ENCODE results near the gene PDXDC1. TPM values are rescaled to one million over a fixed set of nuclear protein-coding genes. Genes with fewer than 3 reads are reported as not detected.
"Not testable (repeated sequence)": the region's sequence is repeated elsewhere in the genome, so short reads cannot be mapped to it uniquely, and the experiment has no call there.

Gene PDXDC1
- total RNA-seq, 2 donors from 2014 or later: 63.3 to 66.2 TPM

DNA sequence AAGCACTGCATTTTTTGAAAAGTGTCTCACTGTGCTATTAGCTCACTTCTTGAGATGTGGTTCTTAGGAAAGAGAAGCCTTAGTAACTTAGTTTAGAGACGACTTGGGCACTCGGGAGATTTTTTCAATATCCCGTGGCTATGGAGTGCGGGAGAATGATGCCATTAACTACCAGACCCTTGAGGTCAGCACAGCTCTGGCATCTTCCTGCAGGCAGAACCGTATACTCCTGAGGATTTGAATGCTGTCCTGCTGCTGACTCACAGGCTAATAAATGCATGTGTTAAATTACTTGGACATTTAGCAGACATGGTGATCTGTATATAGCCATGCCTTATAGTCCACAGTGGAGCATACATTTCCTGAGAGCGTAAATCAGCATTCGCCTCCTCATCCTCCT is 46.6 kb downstream of the PDXDC1 start:
- Histone ChIP-seq H3K36me3 (replicated peaks in 1 of 2; ENCODE audit: insufficient read depth in 1 of 2, low read depth in 2 of 2) (peaks cover 0 to 34% of the 10 kb centered on the region in 2 donors), H3K4me1 (peaks cover 10% of the 10 kb centered on the region)
- intact Hi-C loops (cut with DNase I); DNase-seq; H3K4me3 ChIP-seq; H3K9me3 ChIP-seq; ATAC-seq; H3K27ac ChIP-seq; H3K27me3 ChIP-seq: not testable (repeated sequence)
- WGBS, 2 donors: 81 to 86% methylated on average over 7 of the region's 7 CpGs

GRCh38 chr16:15022194-15022593 is 47.4 kb downstream of the PDXDC1 start:
- H3K36me3 ChIP-seq (replicated peaks in 1 of 2; ENCODE audit: insufficient read depth in 1 of 2, low read depth in 2 of 2): peaks cover 0 to 31% of the 10 kb centered on the region in 2 donors
- H3K9me3 ChIP-seq; intact Hi-C loops (cut with DNase I); H3K27me3 ChIP-seq; H3K27ac ChIP-seq; H3K4me3 ChIP-seq; H3K4me1 ChIP-seq: not testable (repeated sequence)
- TF ChIP-seq, protein P1, sequence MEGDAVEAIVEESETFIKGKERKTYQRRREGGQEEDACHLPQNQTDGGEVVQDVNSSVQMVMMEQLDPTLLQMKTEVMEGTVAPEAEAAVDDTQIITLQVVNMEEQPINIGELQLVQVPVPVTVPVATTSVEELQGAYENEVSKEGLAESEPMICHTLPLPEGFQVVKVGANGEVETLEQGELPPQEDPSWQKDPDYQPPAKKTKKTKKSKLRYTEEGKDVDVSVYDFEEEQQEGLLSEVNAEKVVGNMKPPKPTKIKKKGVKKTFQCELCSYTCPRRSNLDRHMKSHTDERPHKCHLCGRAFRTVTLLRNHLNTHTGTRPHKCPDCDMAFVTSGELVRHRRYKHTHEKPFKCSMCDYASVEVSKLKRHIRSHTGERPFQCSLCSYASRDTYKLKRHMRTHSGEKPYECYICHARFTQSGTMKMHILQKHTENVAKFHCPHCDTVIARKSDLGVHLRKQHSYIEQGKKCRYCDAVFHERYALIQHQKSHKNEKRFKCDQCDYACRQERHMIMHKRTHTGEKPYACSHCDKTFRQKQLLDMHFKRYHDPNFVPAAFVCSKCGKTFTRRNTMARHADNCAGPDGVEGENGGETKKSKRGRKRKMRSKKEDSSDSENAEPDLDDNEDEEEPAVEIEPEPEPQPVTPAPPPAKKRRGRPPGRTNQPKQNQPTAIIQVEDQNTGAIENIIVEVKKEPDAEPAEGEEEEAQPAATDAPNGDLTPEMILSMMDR (IDR thresholded peaks at IDR 0.05): peak in 6 of 7 experiments; percentile 20 to 37 (median 22)
- DNase-seq: peak in 1 of 4 donors; percentile 46
- WGBS, 2 donors: 11 to 21% methylated on average over 4 of the region's 4 CpGs
- peak; percentile 47 for ATAC-seq

- intact Hi-C loops (cut with DNase I); H3K27me3 ChIP-seq; H3K4me1 ChIP-seq; DNase-seq; H3K27ac ChIP-seq; ATAC-seq; H3K9me3 ChIP-seq; H3K4me3 ChIP-seq: not testable (repeated sequence)
- 87 to 94% methylated on average over 13 of the region's 13 CpGs for WGBS, 2 donors
- H3K36me3 ChIP-seq (replicated peaks in 1 of 2; ENCODE audit: insufficient read depth in 1 of 2, low read depth in 2 of 2): peaks cover 0 to 27% of the 10 kb centered on the region in 2 donors
Observed at GRCh38 chr16:15023381-15024077, 48.7 kb downstream of the PDXDC1 start.

GRCh38 chr16:15024858-15025199 is 50.0 kb downstream of the PDXDC1 start:
- H3K27me3 ChIP-seq; intact Hi-C loops (cut with DNase I); DNase-seq; ATAC-seq; H3K4me1 ChIP-seq; H3K27ac ChIP-seq; H3K9me3 ChIP-seq; H3K4me3 ChIP-seq: not testable (repeated sequence)
- 76 to 84% methylated on average over 1 of the region's 1 CpG for WGBS, 2 donors
- H3K36me3 ChIP-seq (replicated peaks in 1 of 2; ENCODE audit: insufficient read depth in 1 of 2, low read depth in 2 of 2): peaks cover 0 to 23% of the 10 kb centered on the region in 2 donors

- intact Hi-C loops (cut with DNase I); H3K27me3 ChIP-seq; H3K27ac ChIP-seq; H3K4me1 ChIP-seq; H3K9me3 ChIP-seq; H3K4me3 ChIP-seq: not testable (repeated sequence)
- peaks cover 0 to 21% of the 10 kb centered on the region in 2 donors for H3K36me3 ChIP-seq (replicated peaks in 1 of 2; ENCODE audit: insufficient read depth in 1 of 2, low read depth in 2 of 2)
- 80 to 90% methylated on average over 14 of the region's 14 CpGs for WGBS, 2 donors
- peak in 1 of 4 donors; percentile 37 for DNase-seq
- peak; percentile 30 for ATAC-seq
Observed at GRCh38 chr16:15025234-15025951, 50.6 kb downstream of the PDXDC1 start.

DNA sequence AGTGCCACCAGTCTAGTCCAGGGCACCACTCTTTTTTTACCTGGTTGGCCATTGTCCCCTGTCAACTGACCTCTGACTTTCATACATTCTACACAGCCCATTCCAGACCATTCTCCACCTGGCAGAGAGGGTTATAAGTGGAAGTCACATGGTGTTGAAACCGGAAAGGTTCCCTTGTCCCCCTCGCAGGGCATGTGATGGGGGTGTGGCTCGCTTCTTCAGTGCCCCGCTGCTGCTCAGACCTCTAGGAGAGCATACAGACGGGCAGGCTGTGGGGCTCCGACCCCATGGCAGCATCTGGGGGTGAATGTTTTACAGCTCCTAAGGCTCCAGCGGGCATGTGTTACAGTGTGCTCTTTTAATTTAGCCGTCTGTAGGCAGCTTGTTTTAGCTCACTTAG is 52.2 kb downstream of the PDXDC1 start:
- H3K4me1 ChIP-seq; ATAC-seq; intact Hi-C loops (cut with DNase I); H3K9me3 ChIP-seq; H3K27ac ChIP-seq; H3K4me3 ChIP-seq; H3K27me3 ChIP-seq; DNase-seq: not testable (repeated sequence)
- WGBS, 2 donors: 68 to 80% methylated on average over 5 to 7 of the region's 8 CpGs
- peaks cover 6 to 25% of the 10 kb centered on the region in 2 donors for H3K36me3 ChIP-seq (replicated peaks in 1 of 2; ENCODE audit: insufficient read depth in 1 of 2, low read depth in 2 of 2)

DNA sequence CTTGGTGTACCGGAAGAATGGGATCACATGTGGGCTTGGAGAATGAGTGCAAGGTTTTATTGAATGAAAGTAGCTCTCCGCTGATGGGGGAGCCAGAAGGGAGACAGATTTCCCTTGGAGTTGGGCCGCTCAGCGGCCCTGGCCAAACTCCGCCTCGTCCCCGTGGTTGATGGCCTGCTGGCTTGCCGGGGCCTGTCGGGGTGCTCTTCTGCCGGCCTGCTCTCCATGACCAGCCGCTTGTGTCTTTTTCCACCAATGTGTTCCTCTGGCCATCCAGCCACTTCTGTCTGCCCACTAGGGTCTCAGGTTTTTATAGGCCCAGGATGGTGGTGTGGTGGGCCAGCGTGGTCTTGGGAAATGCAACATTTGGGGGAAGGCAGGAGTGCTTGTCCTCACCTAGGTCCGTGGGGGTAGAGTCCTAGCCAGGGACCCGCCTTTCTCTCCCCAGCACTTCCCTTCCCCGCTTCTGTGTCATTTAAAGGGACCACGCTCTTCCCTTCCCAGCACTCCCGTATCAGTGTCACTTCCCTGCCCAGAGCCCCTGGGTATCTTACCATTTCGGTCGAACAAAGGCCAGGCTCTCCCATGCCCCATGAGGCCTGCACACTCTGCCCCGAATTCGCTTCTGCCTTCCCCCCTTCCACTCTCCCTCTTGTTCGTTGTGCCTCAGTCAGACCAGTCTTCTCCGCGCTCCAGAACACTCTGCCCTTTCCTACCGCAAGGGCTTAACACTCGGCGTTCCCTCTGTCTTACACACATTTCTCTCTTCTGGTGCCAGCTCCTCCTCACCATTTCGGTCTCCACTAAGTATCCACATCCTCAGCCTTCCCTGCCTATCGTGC is 52.9 kb downstream of the PDXDC1 start:
- H3K9me3 ChIP-seq; H3K27me3 ChIP-seq; DNase-seq; H3K27ac ChIP-seq; intact Hi-C loops (cut with DNase I); H3K4me1 ChIP-seq; ATAC-seq; H3K4me3 ChIP-seq: not testable (repeated sequence)
- 87% methylated on average over 29 of the region's 29 CpGs for WGBS, 2 donors
- H3K36me3 ChIP-seq (replicated peaks in 1 of 2; ENCODE audit: insufficient read depth in 1 of 2, low read depth in 2 of 2): peaks cover 6 to 30% of the 10 kb centered on the region in 2 donors

DNA sequence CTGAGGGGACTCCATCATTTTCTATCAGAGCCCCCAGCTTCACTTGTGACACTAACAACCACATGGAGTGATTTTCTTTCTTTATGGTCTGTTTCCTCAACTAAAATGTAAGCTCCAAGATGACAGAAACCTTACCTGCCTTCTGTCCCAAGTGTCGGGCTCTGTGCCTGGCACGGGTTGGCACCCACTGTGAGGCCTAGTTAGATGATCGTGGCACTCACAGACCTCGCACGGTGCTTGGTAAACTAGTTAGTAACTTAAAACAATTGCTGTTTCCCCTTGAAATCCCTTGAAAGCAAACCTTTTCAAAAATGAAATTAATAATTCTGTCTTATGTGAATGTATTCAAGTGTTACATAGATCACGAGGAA is 53.5 kb downstream of the PDXDC1 start:
- ATAC-seq; H3K27me3 ChIP-seq; DNase-seq; intact Hi-C loops (cut with DNase I); H3K4me1 ChIP-seq; H3K4me3 ChIP-seq; H3K27ac ChIP-seq; H3K9me3 ChIP-seq: not testable (repeated sequence)
- peaks cover 6 to 31% of the 10 kb centered on the region in 2 donors for H3K36me3 ChIP-seq (replicated peaks in 1 of 2; ENCODE audit: insufficient read depth in 1 of 2, low read depth in 2 of 2)
- WGBS, 2 donors: 83 to 92% methylated on average over 6 of the region's 6 CpGs

- H3K27ac ChIP-seq; DNase-seq; H3K4me1 ChIP-seq; H3K4me3 ChIP-seq; ATAC-seq; H3K27me3 ChIP-seq; H3K9me3 ChIP-seq; intact Hi-C loops (cut with DNase I): not testable (repeated sequence)
- 88% methylated on average over 23 to 27 of the region's 27 CpGs for WGBS, 2 donors
- H3K36me3 ChIP-seq (replicated peaks in 1 of 2; ENCODE audit: insufficient read depth in 1 of 2, low read depth in 2 of 2): peaks cover 9 to 34% of the 10 kb centered on the region in 2 donors
Observed at GRCh38 chr16:15028801-15029698, 54.2 kb downstream of the PDXDC1 start.

GRCh38 chr16:15029749-15030148 is 54.9 kb downstream of the PDXDC1 start:
- H3K4me3 ChIP-seq; H3K9me3 ChIP-seq; H3K27me3 ChIP-seq; H3K4me1 ChIP-seq; intact Hi-C loops (cut with DNase I); H3K27ac ChIP-seq; ATAC-seq; DNase-seq: not testable (repeated sequence)
- H3K36me3 ChIP-seq (replicated peaks in 1 of 2; ENCODE audit: insufficient read depth in 1 of 2, low read depth in 2 of 2): peaks cover 15 to 38% of the 10 kb centered on the region in 2 donors
- WGBS, 2 donors: 86 to 87% methylated on average over 6 of the region's 6 CpGs
